SH-SY5Y (cell line): ENCODE results near the gene TMCO4.

ENCODE experiments used
- GATA2 ChIP-seq: IDR thresholded peaks from 2 replicates; pipeline ENCODE4 v1.6.1; 2011; ENCODE audit warnings: mild to moderate bottlenecking, low read depth, low read length
- GATA3 ChIP-seq: IDR thresholded peaks from 2 replicates; pipeline ENCODE4 v1.6.1; 2011; ENCODE audit warnings: low read depth, mild to moderate bottlenecking, low read length, moderate library complexity

GRCh38 chr1:19735440-19736127, 64.1 kb downstream of the TMCO4 start:
- TF ChIP-seq GATA2: no peak
- no peak for TF ChIP-seq GATA3
